ENCODE results near the gene KRTAP10-6. TPM values are rescaled to one million over a fixed set of nuclear protein-coding genes. Genes with fewer than 3 reads are reported as not detected.
"Not testable (repeated sequence)": the region's sequence is repeated elsewhere in the genome, so short reads cannot be mapped to it uniquely, and the experiment has no call there.

The KRTAP10-6 gene
- total RNA-seq, 1 experiment from 2014 or later, result 0.39 TPM

GRCh38 chr21:44552136-44552535, 40.2 kb downstream of the KRTAP10-6 start:
- no TSS peak for BruUV-seq (replicated peaks)
- DNase-seq (ENCODE audit: low spot score), result no peak
- H3K27ac ChIP-seq (ENCODE audit: low read depth, low read length, poor library complexity, severe bottlenecking), result no peak overlapping the region
- no peak overlapping the region for H3K4me3 ChIP-seq (ENCODE audit: low read depth, low read length, poor library complexity, severe bottlenecking)
- no peaks in the 10 kb centered on the region for H3K27me3 ChIP-seq (replicated peaks; ENCODE audit: insufficient read depth, low read depth, low read length, poor library complexity)
- H3K9me3 ChIP-seq (ENCODE audit: low read depth, low read length, poor library complexity, severe bottlenecking), result no peaks in the 10 kb centered on the region
- CTCF ChIA-PET, result no interaction called here
- H3K36me3 ChIP-seq (ENCODE audit: insufficient read depth, low read length, poor library complexity, severe bottlenecking), result no peaks in the 10 kb centered on the region
- TF ChIP-seq EZH2 (IDR thresholded peaks at IDR 0.05; ENCODE audit: borderline replicate concordance, low read depth, low read length, poor library complexity, severe bottlenecking), result no peak
- no peak for TF ChIP-seq CTCF (conservative IDR thresholded peaks at IDR 0.05; ENCODE audit: low read depth, low read length)
- POLR2A ChIA-PET (ENCODE audit: low non-redundant PET), result no interaction called here
- intact Hi-C loops (cut with micrococcal nuclease; ENCODE audit: unreplicated experiment), result no loop called here
- no peaks in the 10 kb centered on the region for H3K4me1 ChIP-seq (ENCODE audit: insufficient read depth, low read length, poor library complexity, severe bottlenecking)

GRCh38 chr21:44551340-44551961, 40.9 kb downstream of the KRTAP10-6 start, which contains the start of gene KRTAP10-2:
TSS of gene KRTAP10-2 (minus strand) at chr21:44551505. CDS start at chr21:44551458, 47 bp downstream.
- Histone ChIP-seq H3K4me1 (ENCODE audit: insufficient read depth, low read length, poor library complexity, severe bottlenecking) (no peaks in the 10 kb centered on the region), H3K36me3 (ENCODE audit: insufficient read depth, low read length, poor library complexity, severe bottlenecking) (no peaks in the 10 kb centered on the region), H3K27ac (ENCODE audit: low read depth, low read length, poor library complexity, severe bottlenecking) (no peak within 1 kb of the TSS), H3K27me3 (replicated peaks; ENCODE audit: insufficient read depth, low read depth, low read length, poor library complexity) (no peaks in the 10 kb centered on the region), H3K4me3 (ENCODE audit: low read depth, low read length, poor library complexity, severe bottlenecking) (no peak within 1 kb of the TSS), H3K9me3 (ENCODE audit: low read depth, low read length, poor library complexity, severe bottlenecking) (no peaks in the 10 kb centered on the region)
- no TSS peak for BruUV-seq (replicated peaks)
- ChIA-PET CTCF (no interaction called here), POLR2A (ENCODE audit: low non-redundant PET) (interaction anchor here (0.6 kb wide), 1 partner anchor 12 kb away, joined by 3 read pairs; the partner anchor contains the start of gene KRTAP10-1)
- intact Hi-C loops (cut with micrococcal nuclease; ENCODE audit: unreplicated experiment), result no loop called here
- DNase-seq (ENCODE audit: low spot score), result no peak
- TF ChIP-seq CTCF (conservative IDR thresholded peaks at IDR 0.05; ENCODE audit: low read depth, low read length) (no peak), EZH2 (IDR thresholded peaks at IDR 0.05; ENCODE audit: borderline replicate concordance, low read depth, low read length, poor library complexity, severe bottlenecking) (no peak)

- H3K4me1 ChIP-seq (ENCODE audit: insufficient read depth, low read length, poor library complexity, severe bottlenecking), result no peaks in the 10 kb centered on the region
- TF ChIP-seq CTCF (conservative IDR thresholded peaks at IDR 0.05; ENCODE audit: low read depth, low read length) (no peak), EZH2 (IDR thresholded peaks at IDR 0.05; ENCODE audit: borderline replicate concordance, low read depth, low read length, poor library complexity, severe bottlenecking) (no peak)
- ChIA-PET POLR2A (ENCODE audit: low non-redundant PET) (no interaction called here), CTCF (no interaction called here)
- H3K4me3 ChIP-seq (ENCODE audit: low read depth, low read length, poor library complexity, severe bottlenecking), result no peak overlapping the region
- intact Hi-C loops (cut with micrococcal nuclease; ENCODE audit: unreplicated experiment), result no loop called here
- no TSS peak for BruUV-seq (replicated peaks)
- no peak for DNase-seq (ENCODE audit: low spot score)
- H3K27me3 ChIP-seq (replicated peaks; ENCODE audit: insufficient read depth, low read depth, low read length, poor library complexity), result no peaks in the 10 kb centered on the region
- H3K9me3 ChIP-seq (ENCODE audit: low read depth, low read length, poor library complexity, severe bottlenecking), result no peaks in the 10 kb centered on the region
- no peak overlapping the region for H3K27ac ChIP-seq (ENCODE audit: low read depth, low read length, poor library complexity, severe bottlenecking)
- H3K36me3 ChIP-seq (ENCODE audit: insufficient read depth, low read length, poor library complexity, severe bottlenecking), result no peaks in the 10 kb centered on the region
Measured at GRCh38 chr21:44550807-44551206, 41.5 kb downstream of the KRTAP10-6 start.

GRCh38 chr21:44550285-44550684, 42.0 kb downstream of the KRTAP10-6 start:
- H3K36me3 ChIP-seq (ENCODE audit: insufficient read depth, low read length, poor library complexity, severe bottlenecking); H3K27ac ChIP-seq (ENCODE audit: low read depth, low read length, poor library complexity, severe bottlenecking); H3K4me3 ChIP-seq (ENCODE audit: low read depth, low read length, poor library complexity, severe bottlenecking); CTCF ChIA-PET; H3K27me3 ChIP-seq (replicated peaks; ENCODE audit: insufficient read depth, low read depth, low read length, poor library complexity); H3K9me3 ChIP-seq (ENCODE audit: low read depth, low read length, poor library complexity, severe bottlenecking); intact Hi-C loops (cut with micrococcal nuclease; ENCODE audit: unreplicated experiment); POLR2A ChIA-PET (ENCODE audit: low non-redundant PET); BruUV-seq (replicated peaks); H3K4me1 ChIP-seq (ENCODE audit: insufficient read depth, low read length, poor library complexity, severe bottlenecking); DNase-seq (ENCODE audit: low spot score): not testable (repeated sequence)
